ENCODE results near the gene SLC35E1.
A peak's percentile ranks its signal among the peaks of the same experiment; 100 is the strongest.

The SLC35E1 gene

DNA sequence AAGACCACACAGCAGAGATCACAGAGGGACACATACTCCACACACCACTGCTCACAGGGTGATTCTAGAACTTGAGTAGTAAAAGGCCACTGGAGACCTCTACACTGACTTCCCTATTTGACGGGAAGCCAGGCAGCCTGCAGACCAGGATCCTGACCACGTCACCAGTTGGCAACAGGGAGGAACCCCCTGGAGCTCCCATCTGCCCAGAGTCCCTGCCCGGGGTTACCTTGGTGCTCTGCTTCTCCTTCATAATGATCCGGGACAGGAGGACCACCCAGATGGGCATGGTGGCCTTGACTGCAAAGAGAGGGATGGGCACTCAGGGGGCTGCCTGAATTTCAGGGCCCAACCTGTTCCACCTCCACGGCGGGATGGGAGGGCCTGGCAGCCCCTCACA, 932 bp downstream of the SLC35E1 start:
- Histone ChIP-seq H4K20me1 (ENCODE audit: insufficient read depth, low read length) (peaks cover 20% of the 10 kb centered on the region), H2AFZ (ENCODE audit: low read depth, low read length) (no peak overlapping the region), H3K79me2 (ENCODE audit: low read length) (peaks cover 73% of the 10 kb centered on the region), H3K27me3 (ENCODE audit: low read depth, low read length) (no peaks in the 10 kb centered on the region), H3K9me3 (ENCODE audit: insufficient read depth, low read length) (no peaks in the 10 kb centered on the region), H3K4me3 (ENCODE audit: low read length) (peak overlapping the region; percentile 92), H3K4me2 (ENCODE audit: low read length) (peak overlapping the region; percentile 92), H3K9ac (ENCODE audit: low read length) (peak overlapping the region; percentile 79), H3K27ac (ENCODE audit: low read length) (0 out of 2 replicates have a peak overlapping the region, but pooled peaks have one; percentile 42), H3K4me1 (ENCODE audit: low read length) (peaks cover 18% of the 10 kb centered on the region), H3K36me3 (replicated peaks; ENCODE audit: low read depth, low read length) (peaks cover 47% of the 10 kb centered on the region)
- TF ChIP-seq EZH2phosphoT487 (IDR thresholded peaks at IDR 0.05; ENCODE audit: low read depth): no peak
- TF ChIP-seq, protein P1, sequence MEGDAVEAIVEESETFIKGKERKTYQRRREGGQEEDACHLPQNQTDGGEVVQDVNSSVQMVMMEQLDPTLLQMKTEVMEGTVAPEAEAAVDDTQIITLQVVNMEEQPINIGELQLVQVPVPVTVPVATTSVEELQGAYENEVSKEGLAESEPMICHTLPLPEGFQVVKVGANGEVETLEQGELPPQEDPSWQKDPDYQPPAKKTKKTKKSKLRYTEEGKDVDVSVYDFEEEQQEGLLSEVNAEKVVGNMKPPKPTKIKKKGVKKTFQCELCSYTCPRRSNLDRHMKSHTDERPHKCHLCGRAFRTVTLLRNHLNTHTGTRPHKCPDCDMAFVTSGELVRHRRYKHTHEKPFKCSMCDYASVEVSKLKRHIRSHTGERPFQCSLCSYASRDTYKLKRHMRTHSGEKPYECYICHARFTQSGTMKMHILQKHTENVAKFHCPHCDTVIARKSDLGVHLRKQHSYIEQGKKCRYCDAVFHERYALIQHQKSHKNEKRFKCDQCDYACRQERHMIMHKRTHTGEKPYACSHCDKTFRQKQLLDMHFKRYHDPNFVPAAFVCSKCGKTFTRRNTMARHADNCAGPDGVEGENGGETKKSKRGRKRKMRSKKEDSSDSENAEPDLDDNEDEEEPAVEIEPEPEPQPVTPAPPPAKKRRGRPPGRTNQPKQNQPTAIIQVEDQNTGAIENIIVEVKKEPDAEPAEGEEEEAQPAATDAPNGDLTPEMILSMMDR (IDR thresholded peaks at IDR 0.05; ENCODE audit: low read depth, low read length): no peak

DNA sequence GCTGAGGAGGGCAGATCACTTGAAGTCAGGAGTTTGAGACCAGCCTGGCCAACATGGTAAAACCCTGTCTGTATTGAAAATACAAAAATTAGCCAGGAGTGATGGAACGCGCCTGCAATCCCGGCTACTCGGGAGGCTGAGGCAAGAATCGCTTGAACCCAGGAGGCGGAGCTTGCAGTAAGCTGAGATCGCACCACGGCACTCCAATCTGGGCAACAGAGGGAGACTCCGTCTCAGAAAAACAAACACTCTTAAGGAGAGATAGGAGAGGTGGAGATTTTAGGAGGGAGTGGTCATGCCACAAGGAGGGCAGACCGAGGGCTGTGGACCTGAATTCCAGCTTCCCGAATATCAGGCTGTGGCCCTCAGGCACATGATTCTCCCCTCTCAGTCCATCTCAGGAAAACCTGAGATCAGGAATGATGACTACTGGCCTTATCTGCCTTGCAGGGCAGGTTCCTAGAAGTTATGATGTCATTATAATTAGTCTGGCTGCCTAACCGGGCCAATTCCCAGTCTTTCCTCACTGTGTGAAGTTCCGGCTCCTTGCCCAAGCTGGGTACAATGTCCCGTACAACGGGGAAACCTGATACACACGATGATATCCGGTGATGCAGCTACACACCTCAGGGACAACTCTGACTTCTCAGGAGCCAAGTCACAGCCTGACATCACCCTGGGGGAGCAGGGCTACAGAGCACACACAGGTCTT, 2.5 kb downstream of the SLC35E1 start:
- Histone ChIP-seq H2AFZ (ENCODE audit: low read depth, low read length) (no peak overlapping the region), H3K4me3 (ENCODE audit: low read length) (no peak overlapping the region), H3K9me3 (ENCODE audit: insufficient read depth, low read length) (no peaks in the 10 kb centered on the region), H4K20me1 (ENCODE audit: insufficient read depth, low read length) (peaks cover 9% of the 10 kb centered on the region), H3K27me3 (ENCODE audit: low read depth, low read length) (no peaks in the 10 kb centered on the region), H3K4me2 (ENCODE audit: low read length) (no peak overlapping the region), H3K9ac (ENCODE audit: low read length) (no peak overlapping the region), H3K36me3 (replicated peaks; ENCODE audit: low read depth, low read length) (peaks cover 41% of the 10 kb centered on the region), H3K79me2 (ENCODE audit: low read length) (peaks cover 57% of the 10 kb centered on the region), H3K27ac (ENCODE audit: low read length) (no peak overlapping the region), H3K4me1 (ENCODE audit: low read length) (peaks cover 18% of the 10 kb centered on the region)
- TF ChIP-seq, protein P1 (IDR thresholded peaks at IDR 0.05; ENCODE audit: low read depth, low read length): no peak
- TF ChIP-seq EZH2phosphoT487 (IDR thresholded peaks at IDR 0.05; ENCODE audit: low read depth): no peak

GRCh38 chr19:16566702-16567101, 5.5 kb downstream of the SLC35E1 start:
- H4K20me1 ChIP-seq (ENCODE audit: insufficient read depth, low read length): no peaks in the 10 kb centered on the region
- no peak overlapping the region for H3K27ac ChIP-seq (ENCODE audit: low read length)
- H3K79me2 ChIP-seq (ENCODE audit: low read length): peaks cover 30% of the 10 kb centered on the region

DNA sequence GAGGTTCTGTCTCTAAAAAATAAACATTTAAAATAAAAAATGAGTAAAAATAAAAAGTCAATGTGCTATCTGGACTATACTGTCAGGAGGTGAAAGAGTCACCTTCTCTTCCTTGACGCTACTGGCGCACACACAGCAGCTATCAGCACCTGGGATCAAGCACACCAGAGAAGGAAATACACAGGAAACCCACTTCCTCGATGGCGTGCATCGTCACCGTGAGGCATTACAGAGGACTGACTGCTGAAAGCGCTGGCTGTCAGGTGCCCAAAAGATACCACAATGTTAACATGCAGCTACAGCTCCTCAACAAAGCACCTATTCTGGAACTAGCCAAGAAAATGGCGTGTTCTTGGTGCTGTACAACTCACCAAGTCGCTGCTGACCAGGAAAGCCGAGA, 6.1 kb downstream of the SLC35E1 start:
- H3K9me3 ChIP-seq (ENCODE audit: insufficient read depth, low read length): no peaks in the 10 kb centered on the region
- H3K36me3 ChIP-seq (replicated peaks; ENCODE audit: low read depth, low read length): peaks cover 59% of the 10 kb centered on the region
- H2AFZ ChIP-seq (ENCODE audit: low read depth, low read length): no peak overlapping the region
- H3K79me2 ChIP-seq (ENCODE audit: low read length): peaks cover 24% of the 10 kb centered on the region
- H3K4me1 ChIP-seq (ENCODE audit: low read length): peaks cover 3% of the 10 kb centered on the region
- no peak overlapping the region for H3K4me2 ChIP-seq (ENCODE audit: low read length)
- no peak overlapping the region for H3K27ac ChIP-seq (ENCODE audit: low read length)
- H3K27me3 ChIP-seq (ENCODE audit: low read depth, low read length): no peaks in the 10 kb centered on the region
- no peak overlapping the region for H3K4me3 ChIP-seq (ENCODE audit: low read length)
- no peaks in the 10 kb centered on the region for H4K20me1 ChIP-seq (ENCODE audit: insufficient read depth, low read length)
- TF ChIP-seq, protein P1 (IDR thresholded peaks at IDR 0.05; ENCODE audit: low read depth, low read length): no peak
- no peak for TF ChIP-seq EZH2phosphoT487 (IDR thresholded peaks at IDR 0.05; ENCODE audit: low read depth)
- H3K9ac ChIP-seq (ENCODE audit: low read length): no peak overlapping the region

More at GRCh38 chr19:16566702-16567101, 5.5 kb downstream of the SLC35E1 start:
- H3K27me3 ChIP-seq (ENCODE audit: low read depth, low read length): no peaks in the 10 kb centered on the region
- H2AFZ ChIP-seq (ENCODE audit: low read depth, low read length): no peak overlapping the region
- TF ChIP-seq, protein P1 (IDR thresholded peaks at IDR 0.05; ENCODE audit: low read depth, low read length): no peak
- TF ChIP-seq EZH2phosphoT487 (IDR thresholded peaks at IDR 0.05; ENCODE audit: low read depth): no peak
- peaks cover 6% of the 10 kb centered on the region for H3K4me1 ChIP-seq (ENCODE audit: low read length)
- H3K4me3 ChIP-seq (ENCODE audit: low read length): no peak overlapping the region
- peaks cover 54% of the 10 kb centered on the region for H3K36me3 ChIP-seq (replicated peaks; ENCODE audit: low read depth, low read length)
- no peaks in the 10 kb centered on the region for H3K9me3 ChIP-seq (ENCODE audit: insufficient read depth, low read length)
- no peak overlapping the region for H3K4me2 ChIP-seq (ENCODE audit: low read length)
- H3K9ac ChIP-seq (ENCODE audit: low read length): no peak overlapping the region

Data from OCI-LY3 (cell line).